K562 (cell line): ENCODE measurements around the gene MRFAP1. TPM values are rescaled to one million over a fixed set of nuclear protein-coding genes. Genes with fewer than 3 reads are reported as not detected.

Experiments used
- ATAC-seq: fragments of 200-7000 bp; cut with Tn5 transposase; 3 replicates; pipeline ENCODE4 v1.9.1; 2020; ENCODE audit warnings: moderate library complexity
- BruUV-seq: library from RNA; stranded (reverse); fragments of 400-500 nt; replicated peaks from 2 replicates; lab custom pipeline; 2021; lab: Mats Ljungman, UMichigan
- CTCF ChIA-PET: fragments of 300-600 bp; formaldehyde crosslinking; extraction: SDS; loops from one replicate; lab custom pipeline; 2021; ENCODE audit warnings: low intra/inter-chr PET ratio; lab: Yijun Ruan, JAX
- POLR2A ChIA-PET: fragments of 300-600, 350-650 bp; sonication (Branson Sonifier 250); formaldehyde crosslinking; extraction: SDS; loops from one replicate; lab custom pipeline; 2021; ENCODE audit warnings: antibody characterized with exemption, inconsistent platforms; lab: Yijun Ruan, JAX
- DNase-seq, 4 experiments: peaks; one replicate each; pipeline versions ENCODE4 v3.0.0 to v3.0.0-alpha.2; 2011 to 2018; ENCODE audit warnings: low spot score in 3 of 4, mixed read lengths in 3 of 4; ENCODE audit errors: extremely low read depth in 1 of 4
- FAIRE-seq: peaks from 2 replicates; lab custom pipeline; 2011; peaks lifted over from hg19 to GRCh38; lab: Jason Lieb, UNC
- H2AFZ ChIP-seq: 2 replicates; pipeline ENCODE4 v1.6.0; 2011; ENCODE audit warnings: low read depth, low read length, control low read depth, inconsistent platforms
- H3K27ac ChIP-seq: fragments of 200-600 bp; 3 replicates; pipeline ENCODE4 v1.8.0; 2011; ENCODE audit warnings: low read depth, mild to moderate bottlenecking, control low read depth, inconsistent platforms, low read length, moderate library complexity, mixed read lengths; ENCODE audit errors: extremely low read depth
- H3K27me3 ChIP-seq, 2 experiments: fragments of 300-600 bp in 1 of 2; 2 replicates in 1 of 2; 3 replicates in 1 of 2; pipeline versions ENCODE4 v1.6.0 to v1.8.0; 2011; ENCODE audit warnings: inconsistent platforms in 2 of 2, low read length in 2 of 2, mild to moderate bottlenecking in 1 of 2, mixed read lengths in 1 of 2, moderate library complexity in 1 of 2; ENCODE audit not compliant: control insufficient read depth in 2 of 2, insufficient read depth in 2 of 2
- H3K36me3 ChIP-seq: fragments of 300-600 bp; 3 replicates; pipeline ENCODE4 v1.8.0; 2011; ENCODE audit warnings: mild to moderate bottlenecking, low read length, inconsistent platforms; ENCODE audit not compliant: control insufficient read depth, insufficient read depth
- H3K4me1 ChIP-seq, 2 experiments: fragments of 200-600 bp in 1 of 2; replicated peaks in 1 of 2; 2 replicates in 1 of 2; 3 replicates in 1 of 2; pipeline versions ENCODE4 v1.5.1 to v1.8.0; 2011; ENCODE audit warnings: inconsistent platforms in 2 of 2, low read length in 2 of 2, mild to moderate bottlenecking in 1 of 2, mixed read lengths in 1 of 2, moderate library complexity in 1 of 2; ENCODE audit not compliant: control insufficient read depth in 2 of 2, insufficient read depth in 2 of 2
- H3K4me2 ChIP-seq: 2 replicates; pipeline ENCODE4 v1.6.1; 2011; ENCODE audit warnings: low read length, control low read depth, inconsistent platforms, mixed read lengths; ENCODE audit not compliant: insufficient read depth
- H3K4me3 ChIP-seq: fragments of 200-600 bp; sonication (generic), shearing (Covaris generic); 2 replicates; pipeline ENCODE4 v1.5.1; 2016; ENCODE audit warnings: control low read depth, inconsistent platforms
- H3K79me2 ChIP-seq: fragments of 200-600 bp; 3 replicates; pipeline ENCODE4 v1.8.0; 2011; ENCODE audit warnings: low read length, inconsistent platforms; ENCODE audit not compliant: control insufficient read depth, insufficient read depth
- H3K9ac ChIP-seq, 2 experiments: 2 replicates each; pipeline versions ENCODE4 v1.6.0 to v1.6.1; 2011; ENCODE audit warnings: low read depth in 2 of 2, low read length in 2 of 2, control low read depth in 1 of 2, inconsistent platforms in 1 of 2, mild to moderate bottlenecking in 1 of 2, mixed read lengths in 1 of 2; ENCODE audit not compliant: insufficient read depth in 1 of 2
- H3K9me1 ChIP-seq: one replicate; pipeline ENCODE4 v1.6.0; 2011; ENCODE audit warnings: inconsistent platforms, mild to moderate bottlenecking, low read length, moderate library complexity; ENCODE audit not compliant: control insufficient read depth, insufficient read depth
- H3K9me3 ChIP-seq: replicated peaks from 2 replicates; pipeline ENCODE4 v1.5.1; 2011; ENCODE audit warnings: low read depth, low read length, inconsistent platforms; ENCODE audit not compliant: control insufficient read depth, insufficient read depth
- H4K20me1 ChIP-seq: replicated peaks from 2 replicates; pipeline ENCODE4 v1.6.1; 2011; ENCODE audit warnings: low read length, inconsistent platforms, mixed read lengths; ENCODE audit not compliant: control insufficient read depth, insufficient read depth
- CREB1 ChIP-seq, 2 experiments: sonication (generic) in 1 of 2; formaldehyde crosslinking in 1 of 2; IDR thresholded peaks; 2 replicates each; pipeline versions ENCODE4 v1.6.1 to v1.8.0; 2012 to 2022; ENCODE audit warnings: inconsistent platforms in 1 of 2, mild to moderate bottlenecking in 1 of 2, missing genetic modification reagents in 1 of 2, moderate library complexity in 1 of 2
- WGBS: fragments of 100-300 bp; shearing (Covaris generic); methylation state at CpG from one replicate; pipeline ENCODE4 v1.1.6; 2016; ENCODE audit warnings: low coverage, mixed read lengths; ENCODE audit not compliant: insufficient coverage; ENCODE audit errors: missing lambda C conversion rate; 5-methylcytosine and 5-hydroxymethylcytosine counted together
- in situ Hi-C: fragments of 300-500 bp; cut with MboI; formaldehyde crosslinking; loops from 4 replicates; pipeline ENCODE4 v1.15.0; 2018; ENCODE audit warnings: inconsistent platforms, mixed read lengths
- intact Hi-C: fragments of 100-400 bp; cut with micrococcal nuclease; formaldehyde crosslinking; loops from 2 replicates; pipeline ENCODE4 v1.14.2; 2022
- polyA plus RNA-seq, 8 experiments: library from polyadenylated mRNA; depleted of rRNA in 4 of 8; stranded (reverse) in 5 of 8; unstranded in 3 of 8; fragments of >200 nt; fragmentation: Nextera tagmentation in 2 of 8; fragmentation: Illumina TruSeq in 1 of 8; extraction: Ambion mirVana in 2 of 8; extraction: Trizol in 1 of 8; gene quantifications; 2 replicates each; pipeline versions ENCODE4 v1.2.1 to v1.2.3, GENCODE V29; 2011 to 2014; ENCODE audit warnings: inconsistent platforms in 1 of 8, missing spikeins in 1 of 8
- total RNA-seq, 7 experiments: library from RNA; depleted of rRNA in 6 of 7; stranded (reverse); fragments of >200 nt in 6 of 7; fragmentation: Illumina TruSeq in 2 of 7; extraction: Trizol in 2 of 7; gene quantifications; 2 replicates each; pipeline versions ENCODE4 v1.2.1 to v1.2.3, GENCODE V29; 2011 to 2021; ENCODE audit warnings: low replicate concordance in 1 of 7
- TF ChIP-seq, protein P1 (sequence below): sonication (generic); formaldehyde crosslinking; IDR thresholded peaks from 2 replicates; pipeline ENCODE4 v1.8.1; 2023; ENCODE audit warnings: mild to moderate bottlenecking, missing genetic modification reagents

The MRFAP1 gene
- total and polyA plus RNA-seq, 9 of the 15 experiments (the other 6 are each of a cell fraction or from before 2014, with no cell fraction given), result 46.0 to 270 (median 151) TPM

DNA sequence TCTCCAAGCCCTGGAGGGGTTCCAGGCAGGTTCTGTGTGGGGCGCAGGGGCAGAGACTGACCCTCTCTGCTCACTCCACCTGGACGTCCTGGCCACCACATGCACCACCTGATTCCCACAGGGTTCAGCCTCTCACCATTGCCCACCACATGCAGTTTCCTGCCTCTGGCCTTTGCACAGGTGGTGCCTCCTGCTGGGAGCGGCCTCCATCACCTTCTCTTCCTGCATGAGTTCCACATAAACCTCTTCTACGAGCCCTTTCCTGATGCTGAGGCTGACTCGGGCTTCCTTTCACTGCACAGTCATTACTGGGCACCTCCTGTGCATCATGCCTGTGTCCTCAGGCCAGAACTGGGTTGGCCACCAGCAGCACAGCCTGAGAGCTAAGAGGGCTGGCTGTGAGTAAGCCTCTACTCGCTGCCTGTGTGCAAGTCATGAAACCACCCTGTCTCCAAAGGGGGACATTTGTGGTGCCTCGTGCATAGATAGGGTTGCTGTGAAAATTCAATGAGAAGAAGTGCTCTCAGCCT, 45.6 kb upstream of the MRFAP1 start:
- ATAC-seq (no peak), FAIRE-seq (no peak), DNase-seq (no peak)
- POLR2A ChIA-PET, result interaction anchor here (1.0 kb wide), 1 partner anchor 10 kb away, joined by 5 read pairs; no protein-coding TSS in a partner anchor
- in situ Hi-C loops, result no loop called here
- Histone ChIP-seq H3K4me3 (no peak overlapping the region), H3K9me3 (no peaks in the 10 kb centered on the region), H3K4me2 (no peak overlapping the region), H3K36me3 (no peaks in the 10 kb centered on the region; the same call in 2 of the 3 replicates), H4K20me1 (peaks cover 6% of the 10 kb centered on the region; the same call in 1 of the 2 replicates), H3K4me1 (peaks cover 10 to 40% of the 10 kb centered on the region in 2 experiments; a peak in 4 of 5 replicates)
- intact Hi-C loops, result loop anchor here (5.0 kb wide), 1 partner anchor 82 kb away; no protein-coding TSS in a partner anchor
- TF ChIP-seq CREB1 (IDR thresholded peaks at IDR 0.05), result no peak
- no peak for TF ChIP-seq CREB1 (CRISPR knock-in tag; IDR thresholded peaks at IDR 0.05)
- TF ChIP-seq, protein P1, sequence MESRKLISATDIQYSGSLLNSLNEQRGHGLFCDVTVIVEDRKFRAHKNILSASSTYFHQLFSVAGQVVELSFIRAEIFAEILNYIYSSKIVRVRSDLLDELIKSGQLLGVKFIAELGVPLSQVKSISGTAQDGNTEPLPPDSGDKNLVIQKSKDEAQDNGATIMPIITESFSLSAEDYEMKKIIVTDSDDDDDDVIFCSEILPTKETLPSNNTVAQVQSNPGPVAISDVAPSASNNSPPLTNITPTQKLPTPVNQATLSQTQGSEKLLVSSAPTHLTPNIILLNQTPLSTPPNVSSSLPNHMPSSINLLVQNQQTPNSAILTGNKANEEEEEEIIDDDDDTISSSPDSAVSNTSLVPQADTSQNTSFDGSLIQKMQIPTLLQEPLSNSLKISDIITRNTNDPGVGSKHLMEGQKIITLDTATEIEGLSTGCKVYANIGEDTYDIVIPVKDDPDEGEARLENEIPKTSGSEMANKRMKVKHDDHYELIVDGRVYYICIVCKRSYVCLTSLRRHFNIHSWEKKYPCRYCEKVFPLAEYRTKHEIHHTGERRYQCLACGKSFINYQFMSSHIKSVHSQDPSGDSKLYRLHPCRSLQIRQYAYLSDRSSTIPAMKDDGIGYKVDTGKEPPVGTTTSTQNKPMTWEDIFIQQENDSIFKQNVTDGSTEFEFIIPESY (CRISPR knock-in tag), result peak; percentile 76
- TF ChIP-seq, all 486 proteins: peak for 1
- no peaks in the 10 kb centered on the region for H3K27me3 ChIP-seq
- H2AFZ ChIP-seq, result no peak overlapping the region
- H3K9ac ChIP-seq, result no peak overlapping the region; a peak in 1 of 4 replicates
- no peaks in the 10 kb centered on the region for H3K9me1 ChIP-seq
- no TSS peak for BruUV-seq
- 59% methylated on average over 7 of the region's 7 CpGs for WGBS
- H3K79me2 ChIP-seq, result no peaks in the 10 kb centered on the region
- CTCF ChIA-PET, result no interaction called here
- H3K27ac ChIP-seq, result no peak overlapping the region
